ENCODE measurements around the gene PDPK1. TPM values are rescaled to one million over a fixed set of nuclear protein-coding genes. Genes with fewer than 3 reads are reported as not detected.
A peak's percentile ranks its signal among the peaks of the same experiment; 100 is the strongest.

Gene PDPK1
- total and polyA plus RNA-seq, 4 donors, result 12.1 to 28.1 (median 18.2) TPM

- Histone ChIP-seq H3K9ac (ENCODE audit: low read depth in 1 of 2, low read length in 2 of 2) (no peak overlapping the region), H3K9me3 (ENCODE audit: control insufficient read depth in 4 of 4, low read length in 3 of 4) (no peaks in the 10 kb centered on the region), H3K4me3 (ENCODE audit: low read depth in 1 of 3, low read length in 3 of 3) (no peak overlapping the region), H3K36me3 (ENCODE audit: control insufficient read depth in 4 of 4, insufficient read depth in 3 of 4, low read depth in 1 of 4, low read length in 3 of 4) (peaks cover 0 to 6% (median 0%) of the 10 kb centered on the region in 4 donors), H3K4me1 (ENCODE audit: control insufficient read depth in 4 of 4, insufficient read depth in 4 of 4, low read length in 3 of 4) (peaks cover 18 to 44% (median 30%) of the 10 kb centered on the region in 4 donors), H3K27me3 (ENCODE audit: control insufficient read depth in 4 of 4, insufficient read depth in 4 of 4, low read length in 3 of 4) (no peaks in the 10 kb centered on the region), H3K27ac (ENCODE audit: low read depth in 1 of 2, low read length in 2 of 2) (no peak overlapping the region)
- 87% methylated on average over 32 of the region's 32 CpGs for WGBS
- peak; percentile 42 for DNase-seq (ENCODE audit: low spot score)
- TF ChIP-seq NR2F2 (IDR thresholded peaks at IDR 0.05) (no peak), CTCF (IDR thresholded peaks at IDR 0.05; ENCODE audit: low read depth, low read length, missing input control) (peak; percentile 25)
These were observed 8.5 kb upstream of the PDPK1 start for GRCh38 chr16:2529061-2529931.

DNA sequence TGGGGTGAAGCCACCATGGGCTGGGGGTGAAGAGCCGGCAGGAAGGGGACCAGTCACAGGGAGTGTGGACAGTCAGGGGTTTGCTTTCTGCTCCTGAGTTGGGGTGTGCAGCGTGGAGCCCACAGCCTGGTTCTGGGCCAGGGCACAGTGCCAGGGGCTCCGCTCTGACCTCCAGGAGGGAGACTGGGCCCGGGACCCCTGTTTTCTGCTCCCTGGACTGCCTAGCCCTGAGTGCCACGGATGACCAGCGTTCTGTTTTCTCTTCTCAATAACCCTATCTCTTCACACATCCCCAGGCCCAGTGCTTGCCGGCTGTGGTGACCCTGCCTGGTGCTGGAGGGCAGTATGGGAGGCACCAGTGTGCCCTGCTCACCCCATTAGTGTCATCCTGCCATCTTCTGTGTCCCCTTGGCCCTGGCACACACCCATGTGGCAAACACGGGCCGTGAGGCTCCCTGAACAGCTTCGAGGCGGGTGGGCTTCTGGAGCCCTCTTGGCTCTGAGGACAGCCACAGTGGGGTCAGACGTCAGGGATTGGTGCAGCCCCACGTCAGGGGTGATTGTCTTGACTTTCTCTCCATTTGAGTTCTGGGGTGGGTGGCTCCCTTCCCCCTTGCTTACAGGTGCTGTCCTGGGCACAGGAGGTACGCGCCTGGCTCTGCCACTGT is 7.7 kb upstream of the PDPK1 start:
- Histone ChIP-seq H3K9ac (ENCODE audit: low read depth in 1 of 2, low read length in 2 of 2) (no peak overlapping the region), H3K4me1 (ENCODE audit: control insufficient read depth in 4 of 4, insufficient read depth in 4 of 4, low read length in 3 of 4) (peaks cover 12 to 36% (median 22%) of the 10 kb centered on the region in 4 donors), H3K9me3 (ENCODE audit: control insufficient read depth in 4 of 4, low read length in 3 of 4) (no peaks in the 10 kb centered on the region), H3K27me3 (ENCODE audit: control insufficient read depth in 4 of 4, insufficient read depth in 4 of 4, low read length in 3 of 4) (no peaks in the 10 kb centered on the region), H3K27ac (ENCODE audit: low read depth in 1 of 2, low read length in 2 of 2) (no peak overlapping the region), H3K36me3 (ENCODE audit: control insufficient read depth in 4 of 4, insufficient read depth in 3 of 4, low read depth in 1 of 4, low read length in 3 of 4) (peaks cover 0 to 6% (median 0%) of the 10 kb centered on the region in 4 donors), H3K4me3 (ENCODE audit: low read depth in 1 of 3, low read length in 3 of 3) (no peak overlapping the region)
- 94% methylated on average over 15 of the region's 15 CpGs for WGBS
- TF ChIP-seq FOXA2 (IDR thresholded peaks at IDR 0.05), result no peak
- no peak for TF ChIP-seq EGR1 (IDR thresholded peaks at IDR 0.05; ENCODE audit: low read depth in 2 of 2)
- TF ChIP-seq RXRA (IDR thresholded peaks at IDR 0.05), result no peak
- TF ChIP-seq MAX (IDR thresholded peaks at IDR 0.05), result no peak
- no peak for TF ChIP-seq SP1 (IDR thresholded peaks at IDR 0.05)
- TF ChIP-seq, protein P1, sequence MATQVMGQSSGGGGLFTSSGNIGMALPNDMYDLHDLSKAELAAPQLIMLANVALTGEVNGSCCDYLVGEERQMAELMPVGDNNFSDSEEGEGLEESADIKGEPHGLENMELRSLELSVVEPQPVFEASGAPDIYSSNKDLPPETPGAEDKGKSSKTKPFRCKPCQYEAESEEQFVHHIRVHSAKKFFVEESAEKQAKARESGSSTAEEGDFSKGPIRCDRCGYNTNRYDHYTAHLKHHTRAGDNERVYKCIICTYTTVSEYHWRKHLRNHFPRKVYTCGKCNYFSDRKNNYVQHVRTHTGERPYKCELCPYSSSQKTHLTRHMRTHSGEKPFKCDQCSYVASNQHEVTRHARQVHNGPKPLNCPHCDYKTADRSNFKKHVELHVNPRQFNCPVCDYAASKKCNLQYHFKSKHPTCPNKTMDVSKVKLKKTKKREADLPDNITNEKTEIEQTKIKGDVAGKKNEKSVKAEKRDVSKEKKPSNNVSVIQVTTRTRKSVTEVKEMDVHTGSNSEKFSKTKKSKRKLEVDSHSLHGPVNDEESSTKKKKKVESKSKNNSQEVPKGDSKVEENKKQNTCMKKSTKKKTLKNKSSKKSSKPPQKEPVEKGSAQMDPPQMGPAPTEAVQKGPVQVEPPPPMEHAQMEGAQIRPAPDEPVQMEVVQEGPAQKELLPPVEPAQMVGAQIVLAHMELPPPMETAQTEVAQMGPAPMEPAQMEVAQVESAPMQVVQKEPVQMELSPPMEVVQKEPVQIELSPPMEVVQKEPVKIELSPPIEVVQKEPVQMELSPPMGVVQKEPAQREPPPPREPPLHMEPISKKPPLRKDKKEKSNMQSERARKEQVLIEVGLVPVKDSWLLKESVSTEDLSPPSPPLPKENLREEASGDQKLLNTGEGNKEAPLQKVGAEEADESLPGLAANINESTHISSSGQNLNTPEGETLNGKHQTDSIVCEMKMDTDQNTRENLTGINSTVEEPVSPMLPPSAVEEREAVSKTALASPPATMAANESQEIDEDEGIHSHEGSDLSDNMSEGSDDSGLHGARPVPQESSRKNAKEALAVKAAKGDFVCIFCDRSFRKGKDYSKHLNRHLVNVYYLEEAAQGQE (IDR thresholded peaks at IDR 0.05), result no peak
- TF ChIP-seq JUND (IDR thresholded peaks at IDR 0.05), result no peak
- TF ChIP-seq YY1 (IDR thresholded peaks at IDR 0.05), result no peak
- no peak for TF ChIP-seq NR2F2 (IDR thresholded peaks at IDR 0.05)
- TF ChIP-seq CTCF (IDR thresholded peaks at IDR 0.05; ENCODE audit: low read depth, low read length, missing input control), result no peak
- TF ChIP-seq FOXA1 (IDR thresholded peaks at IDR 0.05), result no peak
- no peak for TF ChIP-seq HNF4G (IDR thresholded peaks at IDR 0.05)
- no peak for TF ChIP-seq GABPA (IDR thresholded peaks at IDR 0.05 in 1 of 2, conservative IDR thresholded peaks at IDR 0.05 in 1 of 2)
- TF ChIP-seq HNF4A (conservative IDR thresholded peaks at IDR 0.05), result no peak
- TF ChIP-seq ZBTB33 (IDR thresholded peaks at IDR 0.05), result no peak
- no peak for TF ChIP-seq ATF3 (IDR thresholded peaks at IDR 0.05)
- TF ChIP-seq RAD21 (IDR thresholded peaks at IDR 0.05), result no peak
- no peak for TF ChIP-seq TAF1 (conservative IDR thresholded peaks at IDR 0.05)
- DNase-seq (ENCODE audit: low spot score), result no peak
